Measurements from ENCODE around the gene INSR.

The INSR gene

GRCh38 chr19:7196763-7197118 is 97.5 kb downstream of the INSR start:
- TF ChIP-seq CTCF (IDR thresholded peaks at IDR 0.05; ENCODE audit: insufficient read depth, low read length) (no peak), POLR2AphosphoS5 (IDR thresholded peaks at IDR 0.05; ENCODE audit: low read depth) (no peak), SPI1 (IDR thresholded peaks at IDR 0.05; ENCODE audit: borderline replicate concordance, low read depth) (no peak), GABPA (IDR thresholded peaks at IDR 0.05; ENCODE audit: low read depth) (no peak), REST (IDR thresholded peaks at IDR 0.05; ENCODE audit: insufficient replicate concordance, low read depth) (no peak)
- DNase-seq (ENCODE audit: low read depth in 1 of 2, low spot score in 1 of 2), result no peak
- no peak overlapping the region for H3K27ac ChIP-seq (replicated peaks)
- H3K4me3 ChIP-seq (replicated peaks; ENCODE audit: insufficient read depth, low read length), result peak overlapping the region; percentile 69; the same call in 1 of the 2 replicates
- H3K27me3 ChIP-seq (ENCODE audit: insufficient read depth, poor library complexity, severe bottlenecking), result no peaks in the 10 kb centered on the region

GRCh38 chr19:7195046-7195445 is 99.2 kb downstream of the INSR start:
- H3K4me3 ChIP-seq (replicated peaks; ENCODE audit: insufficient read depth, low read length), result no peak overlapping the region
- no peak for DNase-seq (ENCODE audit: low read depth in 1 of 2, low spot score in 1 of 2)
- no peaks in the 10 kb centered on the region for H3K27me3 ChIP-seq (ENCODE audit: insufficient read depth, poor library complexity, severe bottlenecking)
- TF ChIP-seq CTCF (IDR thresholded peaks at IDR 0.05; ENCODE audit: insufficient read depth, low read length) (no peak), GABPA (IDR thresholded peaks at IDR 0.05; ENCODE audit: low read depth) (no peak), REST (IDR thresholded peaks at IDR 0.05; ENCODE audit: insufficient replicate concordance, low read depth) (no peak), SPI1 (IDR thresholded peaks at IDR 0.05; ENCODE audit: borderline replicate concordance, low read depth) (no peak)
- H3K27ac ChIP-seq (replicated peaks), result no peak overlapping the region

GRCh38 chr19:7194566-7194965 is 99.6 kb downstream of the INSR start:
- Histone ChIP-seq H3K27ac (replicated peaks) (no peak overlapping the region), H3K27me3 (ENCODE audit: insufficient read depth, poor library complexity, severe bottlenecking) (no peaks in the 10 kb centered on the region), H3K4me3 (replicated peaks; ENCODE audit: insufficient read depth, low read length) (no peak overlapping the region)
- TF ChIP-seq SPI1 (IDR thresholded peaks at IDR 0.05; ENCODE audit: borderline replicate concordance, low read depth) (no peak), CTCF (IDR thresholded peaks at IDR 0.05; ENCODE audit: insufficient read depth, low read length) (no peak), POLR2AphosphoS5 (IDR thresholded peaks at IDR 0.05; ENCODE audit: low read depth) (no peak), GABPA (IDR thresholded peaks at IDR 0.05; ENCODE audit: low read depth) (no peak), REST (IDR thresholded peaks at IDR 0.05; ENCODE audit: insufficient replicate concordance, low read depth) (no peak)
- DNase-seq (ENCODE audit: low read depth in 1 of 2, low spot score in 1 of 2), result no peak
